ENCODE measurements around the gene AP2A2. TPM values are rescaled to one million over a fixed set of nuclear protein-coding genes. Genes with fewer than 3 reads are reported as not detected.
A peak's percentile ranks its signal among the peaks of the same experiment; 100 is the strongest.

Gene AP2A2
- total RNA-seq, 4 donors from 2014 or later = 70.5 to 130 (median 102) TPM

DNA sequence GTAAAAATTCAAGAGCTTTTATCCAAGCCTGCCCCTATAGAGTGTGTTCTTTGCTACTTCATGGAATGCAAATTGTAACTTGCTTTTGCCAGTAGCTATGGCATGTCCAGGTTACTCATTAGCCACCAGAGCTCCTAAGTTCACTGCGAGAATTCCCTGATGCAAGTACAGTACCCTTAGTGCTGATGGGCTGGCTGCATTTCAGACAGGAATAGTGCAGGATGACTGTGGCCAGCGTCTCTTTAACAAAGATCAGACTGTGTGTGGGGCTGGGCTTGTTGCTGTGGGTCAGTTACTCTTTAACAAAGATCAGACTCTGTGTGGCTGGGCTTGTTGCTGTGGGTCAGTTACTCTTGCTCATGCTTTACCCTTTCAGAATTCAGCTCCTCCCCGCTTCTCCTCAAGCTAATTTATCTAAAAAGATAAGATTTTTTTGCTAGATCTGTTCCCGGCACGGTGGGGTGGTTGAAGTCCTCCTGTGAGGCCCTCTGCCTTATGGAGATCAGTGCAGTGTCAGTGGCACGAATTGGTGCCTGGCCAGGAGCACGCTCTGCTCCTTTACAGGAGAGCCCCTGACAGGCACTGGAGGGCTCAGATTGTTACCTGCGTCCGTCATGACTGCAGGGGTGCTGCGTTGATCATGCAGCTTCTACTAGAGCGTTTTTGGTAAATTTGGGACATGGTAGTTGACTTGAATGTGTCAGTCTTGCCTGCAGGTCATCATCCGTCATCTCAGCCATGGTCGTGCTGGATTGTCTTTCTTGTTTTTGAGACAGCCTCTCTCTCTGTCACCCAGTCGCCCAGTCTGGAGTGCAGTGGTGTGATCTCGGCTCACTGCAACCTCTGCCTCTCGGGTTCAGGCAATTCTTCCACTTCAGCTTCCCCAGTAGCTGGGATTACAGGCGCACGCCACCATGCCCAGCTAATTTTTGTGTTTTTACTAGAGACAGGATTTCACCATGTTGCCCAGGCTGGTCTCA is 27.0 kb downstream of the AP2A2 start:
- TF ChIP-seq POLR2AphosphoS5 (IDR thresholded peaks at IDR 0.05) (peak in 1 of 3 donors; percentile 41), EP300 (IDR thresholded peaks at IDR 0.05; ENCODE audit: low read depth) (no peak), POLR2A (IDR thresholded peaks at IDR 0.05) (no peak)
- TF ChIP-seq, protein P1, sequence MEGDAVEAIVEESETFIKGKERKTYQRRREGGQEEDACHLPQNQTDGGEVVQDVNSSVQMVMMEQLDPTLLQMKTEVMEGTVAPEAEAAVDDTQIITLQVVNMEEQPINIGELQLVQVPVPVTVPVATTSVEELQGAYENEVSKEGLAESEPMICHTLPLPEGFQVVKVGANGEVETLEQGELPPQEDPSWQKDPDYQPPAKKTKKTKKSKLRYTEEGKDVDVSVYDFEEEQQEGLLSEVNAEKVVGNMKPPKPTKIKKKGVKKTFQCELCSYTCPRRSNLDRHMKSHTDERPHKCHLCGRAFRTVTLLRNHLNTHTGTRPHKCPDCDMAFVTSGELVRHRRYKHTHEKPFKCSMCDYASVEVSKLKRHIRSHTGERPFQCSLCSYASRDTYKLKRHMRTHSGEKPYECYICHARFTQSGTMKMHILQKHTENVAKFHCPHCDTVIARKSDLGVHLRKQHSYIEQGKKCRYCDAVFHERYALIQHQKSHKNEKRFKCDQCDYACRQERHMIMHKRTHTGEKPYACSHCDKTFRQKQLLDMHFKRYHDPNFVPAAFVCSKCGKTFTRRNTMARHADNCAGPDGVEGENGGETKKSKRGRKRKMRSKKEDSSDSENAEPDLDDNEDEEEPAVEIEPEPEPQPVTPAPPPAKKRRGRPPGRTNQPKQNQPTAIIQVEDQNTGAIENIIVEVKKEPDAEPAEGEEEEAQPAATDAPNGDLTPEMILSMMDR (IDR thresholded peaks at IDR 0.05) = no peak
- intact Hi-C loops (cut with DNase I; ENCODE audit: low total_unique reads) = no loop called here
- peaks cover 0 to 7% (median 0%) of the 10 kb centered on the region in 4 donors for H3K36me3 ChIP-seq
- peak overlapping the region; percentile 70 to 85 (median 80) for H3K27ac ChIP-seq
- H3K27me3 ChIP-seq = no peaks in the 10 kb centered on the region
- H3K4me1 ChIP-seq = peaks cover 27 to 56% (median 39%) of the 10 kb centered on the region in 4 donors
- H3K4me3 ChIP-seq = peak overlapping the region in 1 of 4 donors; percentile 13
- 53 to 54% methylated on average over 9 to 18 of the region's 18 CpGs for WGBS, 2 donors (ENCODE audit: low coverage in 1 of 2)
- peak; percentile 73 for DNase-seq
- in situ Hi-C loops (cut with MboI; ENCODE audit: low pct_ligation_motif_present in 1 of 4, low pct_unique_long_range_greater_than_20kb in 1 of 4, low sequenced_read_pairs in 3 of 4) = no loop called here
- peaks cover 0 to 6% of the 10 kb centered on the region in 2 donors for H3K9me3 ChIP-seq

DNA sequence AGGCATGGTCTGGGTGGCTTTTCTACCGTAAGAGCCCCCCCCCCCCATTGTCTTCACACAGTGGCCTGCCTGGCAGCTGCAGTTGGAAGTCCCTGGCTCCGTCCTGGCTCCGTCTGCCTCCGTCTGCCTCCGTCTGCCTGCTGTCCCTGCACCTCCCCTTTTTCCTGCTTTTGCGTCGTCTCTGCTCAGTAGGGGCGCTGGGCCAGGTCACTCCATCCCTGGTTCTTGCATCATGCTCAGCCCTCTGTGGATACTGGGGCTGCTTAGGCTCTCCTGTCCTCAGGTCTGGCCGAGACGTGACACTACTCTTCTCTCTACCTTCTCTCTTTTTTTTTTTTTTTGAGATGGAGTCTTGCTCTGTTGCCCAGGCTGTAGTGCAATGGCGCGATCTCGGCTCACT is 27.8 kb downstream of the AP2A2 start:
- Histone ChIP-seq H3K27ac (peak overlapping the region; percentile 70 to 85 (median 80)), H3K4me1 (peaks cover 27 to 53% (median 38%) of the 10 kb centered on the region in 4 donors), H3K9me3 (peaks cover 0 to 6% of the 10 kb centered on the region in 2 donors), H3K27me3 (no peaks in the 10 kb centered on the region), H3K36me3 (peaks cover 0 to 7% (median 0%) of the 10 kb centered on the region in 4 donors), H3K4me3 (no peak overlapping the region)
- no peak for DNase-seq
- TF ChIP-seq EP300 (IDR thresholded peaks at IDR 0.05; ENCODE audit: low read depth) (no peak), POLR2AphosphoS5 (IDR thresholded peaks at IDR 0.05) (no peak), POLR2A (IDR thresholded peaks at IDR 0.05) (no peak)
- TF ChIP-seq, protein P1 (IDR thresholded peaks at IDR 0.05) = no peak
- WGBS, 2 donors (ENCODE audit: low coverage in 1 of 2) = 44 to 72% methylated on average over 8 to 13 of the region's 13 CpGs
- in situ Hi-C loops (cut with MboI; ENCODE audit: low pct_ligation_motif_present in 1 of 4, low pct_unique_long_range_greater_than_20kb in 1 of 4, low sequenced_read_pairs in 3 of 4) (no loop called here), intact Hi-C loops (cut with DNase I; ENCODE audit: low total_unique reads) (no loop called here)

DNA sequence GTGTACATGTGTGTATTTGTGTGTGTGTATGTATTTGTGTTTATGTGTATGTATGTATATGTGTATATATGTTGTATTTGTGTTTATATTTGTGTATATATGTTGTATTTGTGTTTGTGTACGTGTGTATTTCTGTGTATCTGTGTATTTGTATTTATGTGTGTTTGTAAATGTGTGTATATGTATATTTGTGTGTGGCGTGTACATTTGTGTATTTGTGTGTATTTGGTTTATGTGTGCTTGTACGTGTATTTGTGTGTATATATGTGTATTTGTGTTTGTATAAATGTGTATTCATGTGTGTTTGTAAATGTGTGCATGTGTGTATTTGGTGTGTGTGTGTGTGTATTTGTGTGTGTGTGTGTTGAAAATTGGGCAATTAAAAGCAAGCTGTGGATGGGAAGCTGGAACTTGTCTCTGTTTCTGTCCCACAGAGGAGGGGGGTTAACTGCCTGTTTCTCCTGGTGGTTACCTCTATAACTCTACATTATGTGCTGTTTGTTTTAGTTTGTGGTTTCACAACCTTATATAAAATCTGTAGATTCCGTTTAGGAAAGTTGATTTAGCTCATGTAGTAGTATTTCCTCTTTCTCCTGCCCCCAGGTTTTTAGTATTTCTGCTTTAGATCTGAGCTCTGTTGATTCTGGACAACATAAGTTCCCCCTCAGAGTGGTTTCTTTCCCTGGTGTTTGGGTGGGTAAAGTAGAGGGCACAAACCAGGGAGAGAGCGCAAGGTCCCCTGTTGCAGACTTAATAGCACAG is 28.9 kb downstream of the AP2A2 start:
- no peak for DNase-seq
- no peak overlapping the region for H3K4me3 ChIP-seq
- no peaks in the 10 kb centered on the region for H3K27me3 ChIP-seq
- in situ Hi-C loops (cut with MboI; ENCODE audit: low pct_ligation_motif_present in 1 of 4, low pct_unique_long_range_greater_than_20kb in 1 of 4, low sequenced_read_pairs in 3 of 4) = no loop called here
- intact Hi-C loops (cut with DNase I; ENCODE audit: low total_unique reads) = no loop called here
- H3K27ac ChIP-seq = peak overlapping the region; percentile 52 to 85 (median 66)
- peaks cover 27 to 53% (median 38%) of the 10 kb centered on the region in 4 donors for H3K4me1 ChIP-seq
- TF ChIP-seq POLR2AphosphoS5 (IDR thresholded peaks at IDR 0.05) = no peak
- TF ChIP-seq, protein P1 (IDR thresholded peaks at IDR 0.05) = no peak
- TF ChIP-seq POLR2A (IDR thresholded peaks at IDR 0.05) = no peak
- TF ChIP-seq EP300 (IDR thresholded peaks at IDR 0.05; ENCODE audit: low read depth) = no peak
- peaks cover 0 to 2% of the 10 kb centered on the region in 2 donors for H3K9me3 ChIP-seq
- peaks cover 0 to 2% (median 0%) of the 10 kb centered on the region in 4 donors for H3K36me3 ChIP-seq
- WGBS, 2 donors (ENCODE audit: low coverage in 1 of 2) = 56 to 61% methylated on average over 4 to 5 of the region's 5 CpGs
